Smooth muscle cell (in vitro differentiated cells): ENCODE results near the gene HIVEP3. TPM values are rescaled to one million over a fixed set of nuclear protein-coding genes. Genes with fewer than 3 reads are reported as not detected.
A peak's percentile ranks its signal among the peaks of the same experiment; 100 is the strongest.

Source experiments
- DNase-seq: peaks from one replicate; lab custom pipeline; 2025; ENCODE audit not compliant: unreplicated experiment; lab: John Stamatoyannopoulos, UW
- H2AFZ ChIP-seq: fragments of 200-600 bp; sonication (generic); 2 replicates; pipeline ENCODE4 v1.6.0; 2016; ENCODE audit warnings: antibody characterized with exemption, low read depth, mild to moderate bottlenecking
- H3F3A ChIP-seq: fragments of 200-600 bp; sonication (generic); 2 replicates; pipeline ENCODE4 v1.6.0; 2017; ENCODE audit warnings: antibody characterized with exemption, low read depth
- H3K27ac ChIP-seq: fragments of 200-600 bp; sonication (generic); 2 replicates; pipeline ENCODE4 v1.5.1; 2016; ENCODE audit warnings: low read depth, mild to moderate bottlenecking
- H3K27me3 ChIP-seq: fragments of 200-600 bp; sonication (generic); 2 replicates; pipeline ENCODE4 v1.6.1; 2016; ENCODE audit warnings: low read depth, mild to moderate bottlenecking
- H3K36me3 ChIP-seq: fragments of 200-600 bp; sonication (generic); 2 replicates; pipeline ENCODE4 v1.5.1; 2016; ENCODE audit warnings: low read depth
- H3K4me1 ChIP-seq: fragments of 200-600 bp; sonication (generic); 2 replicates; pipeline ENCODE4 v1.5.1; 2016; ENCODE audit warnings: low read depth
- H3K4me2 ChIP-seq: fragments of 200-600 bp; sonication (generic); 2 replicates; pipeline ENCODE4 v1.6.0; 2016; ENCODE audit warnings: mild to moderate bottlenecking
- H3K4me3 ChIP-seq: fragments of 200-600 bp; sonication (generic); 2 replicates; pipeline ENCODE4 v1.5.1; 2016; ENCODE audit warnings: mild to moderate bottlenecking
- H3K79me2 ChIP-seq: fragments of 200-600 bp; sonication (generic); 2 replicates; pipeline ENCODE4 v1.6.0; 2016; ENCODE audit warnings: low read depth, mild to moderate bottlenecking
- H3K9ac ChIP-seq: fragments of 200-600 bp; sonication (generic); 2 replicates; pipeline ENCODE4 v1.6.0; 2016; ENCODE audit warnings: low read depth
- H3K9me3 ChIP-seq: fragments of 200-600 bp; sonication (generic); replicated peaks from 2 replicates; pipeline ENCODE4 v1.5.1; 2016; ENCODE audit warnings: low read depth
- H4K20me1 ChIP-seq: fragments of 200-600 bp; sonication (generic); 2 replicates; pipeline ENCODE4 v1.6.0; 2016; ENCODE audit warnings: low read depth
- CTCF ChIP-seq: fragments of 200-600 bp; sonication (generic); IDR thresholded peaks from 2 replicates; pipeline ENCODE4 v1.5.1; 2017; ENCODE audit warnings: borderline replicate concordance, mild to moderate bottlenecking, antibody characterized with exemption; ENCODE audit not compliant: insufficient read depth, poor library complexity, severe bottlenecking
- WGBS: methylation state at CpG from one replicate; pipeline ENCODE4 v1.1.7; 2016; ENCODE audit warnings: low lambda C conversion rate; 5-methylcytosine and 5-hydroxymethylcytosine counted together
- polyA plus RNA-seq: library from polyadenylated mRNA; unstranded; fragments of >200 nt; fragmentation: Nextera tagmentation; extraction: Ambion mirVana; gene quantifications from 2 replicates; pipeline ENCODE4 v1.2.1, GENCODE V29; 2016
- total RNA-seq: library from RNA; depleted of rRNA; stranded (reverse); fragments of >200 nt; gene quantifications from 2 replicates; pipeline ENCODE4 v1.2.3, GENCODE V29; 2014

Gene HIVEP3
- total and polyA plus RNA-seq, 2 experiments from 2014 or later, result 2.1 to 6.4 TPM

DNA sequence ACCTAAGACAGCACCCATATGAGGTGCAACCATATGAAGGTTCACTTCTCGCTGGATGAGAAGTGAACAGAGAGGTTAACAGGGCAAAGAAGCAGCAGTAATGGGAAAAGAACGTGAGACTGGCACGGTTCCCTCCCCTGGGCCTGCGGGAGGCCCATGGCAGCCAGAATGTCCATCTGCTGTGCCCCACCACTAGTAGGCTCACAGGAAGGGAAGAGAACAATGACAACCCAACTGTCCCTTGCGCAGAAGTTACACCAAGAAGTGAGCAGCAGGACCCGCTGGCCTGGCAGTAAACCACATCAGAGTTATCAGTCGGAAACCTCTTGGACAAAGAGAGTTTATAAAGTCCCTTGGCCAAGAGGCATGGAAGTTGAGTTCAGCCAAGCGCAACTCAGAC is 11.3 kb downstream of the HIVEP3 start:
- H3K4me3 ChIP-seq, result no peak overlapping the region
- H3K9ac ChIP-seq, result no peak overlapping the region
- H3K36me3 ChIP-seq, result no peaks in the 10 kb centered on the region
- no peak overlapping the region for H3K27ac ChIP-seq
- H2AFZ ChIP-seq, result no peak overlapping the region
- H3K9me3 ChIP-seq, result no peaks in the 10 kb centered on the region
- 98% methylated on average over 8 of the region's 8 CpGs for WGBS
- no peaks in the 10 kb centered on the region for H3K27me3 ChIP-seq
- DNase-seq, result no peak
- no peak for TF ChIP-seq CTCF
- no peaks in the 10 kb centered on the region for H3K79me2 ChIP-seq
- H3F3A ChIP-seq, result no peaks in the 10 kb centered on the region
- no peaks in the 10 kb centered on the region for H4K20me1 ChIP-seq
- H3K4me2 ChIP-seq, result no peak overlapping the region
- H3K4me1 ChIP-seq, result peaks cover 2% of the 10 kb centered on the region

GRCh38 chr1:41906943-41907342 is 11.8 kb downstream of the HIVEP3 start:
- 89% methylated on average over 2 of the region's 2 CpGs for WGBS
- H3K4me2 ChIP-seq, result no peak overlapping the region
- H3K4me3 ChIP-seq, result no peak overlapping the region
- no peak for TF ChIP-seq CTCF
- no peak overlapping the region for H3K27ac ChIP-seq
- H3K4me1 ChIP-seq, result peaks cover 4% of the 10 kb centered on the region
- no peaks in the 10 kb centered on the region for H3K9me3 ChIP-seq
- H3K9ac ChIP-seq, result no peak overlapping the region
- H3K27me3 ChIP-seq, result no peaks in the 10 kb centered on the region
- no peaks in the 10 kb centered on the region for H3K36me3 ChIP-seq
- H2AFZ ChIP-seq, result no peak overlapping the region
- no peaks in the 10 kb centered on the region for H4K20me1 ChIP-seq
- H3K79me2 ChIP-seq, result no peaks in the 10 kb centered on the region
- H3F3A ChIP-seq, result no peaks in the 10 kb centered on the region
- DNase-seq, result no peak

DNA sequence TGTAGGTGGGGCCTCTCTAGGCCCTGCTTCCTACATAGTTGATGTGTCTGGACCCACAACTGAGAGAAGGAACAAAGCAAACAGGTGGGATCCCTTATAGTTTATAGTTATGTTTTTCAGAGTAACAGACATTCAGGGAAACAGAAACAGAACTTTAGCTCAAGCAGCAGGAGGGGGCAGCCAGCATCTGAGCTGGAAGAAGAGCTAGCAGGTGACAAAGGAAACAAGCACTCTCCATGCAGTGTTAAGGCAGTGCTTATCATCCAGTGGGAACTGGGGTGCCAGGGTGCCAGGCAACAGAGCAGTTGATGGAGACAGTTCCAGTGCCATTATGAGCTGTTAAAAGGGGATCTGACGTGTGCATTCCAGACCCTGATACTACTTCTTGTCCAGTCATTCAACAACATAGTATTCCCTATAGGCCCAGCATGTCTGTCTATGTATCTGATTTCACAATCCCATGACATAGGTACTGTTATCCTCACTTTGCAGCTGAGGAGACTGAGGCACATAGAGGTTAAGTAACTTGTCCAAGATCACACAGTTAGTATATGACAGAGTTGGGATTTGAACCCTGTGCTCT is 13.5 kb downstream of the HIVEP3 start:
- Histone ChIP-seq H2AFZ (no peak overlapping the region), H3K36me3 (no peaks in the 10 kb centered on the region), H3K9ac (no peak overlapping the region), H3K4me1 (peaks cover 17% of the 10 kb centered on the region), H3K27ac (no peak overlapping the region), H3K4me2 (no peak overlapping the region), H3F3A (peaks cover 8% of the 10 kb centered on the region), H4K20me1 (no peaks in the 10 kb centered on the region), H3K79me2 (no peaks in the 10 kb centered on the region), H3K27me3 (no peaks in the 10 kb centered on the region), H3K9me3 (no peaks in the 10 kb centered on the region), H3K4me3 (no peak overlapping the region)
- TF ChIP-seq CTCF, result no peak
- no peak for DNase-seq
- 94% methylated on average over 1 of the region's 1 CpG for WGBS

DNA sequence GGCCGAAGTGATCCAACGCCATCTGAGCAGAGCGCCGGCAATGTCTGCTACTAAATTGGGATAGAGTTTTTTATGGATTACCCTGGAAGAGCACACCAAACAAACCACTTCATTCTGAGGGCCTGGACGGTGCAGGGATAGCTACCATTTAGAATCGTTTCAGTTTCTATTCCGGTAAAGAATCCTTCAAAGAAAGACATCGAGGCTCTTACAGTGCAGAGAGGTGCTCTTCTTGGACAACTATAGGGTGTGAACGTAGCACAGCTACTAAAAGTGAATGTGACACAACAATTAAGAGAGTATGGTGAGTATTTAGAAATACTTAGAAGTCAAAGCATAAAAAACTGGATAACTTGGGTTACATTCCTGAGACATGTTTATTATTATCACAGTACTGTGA is 16.1 kb downstream of the HIVEP3 start:
- WGBS, result 93% methylated on average over 9 of the region's 9 CpGs
- no peaks in the 10 kb centered on the region for H3K27me3 ChIP-seq
- no peaks in the 10 kb centered on the region for H3K79me2 ChIP-seq
- H3K9ac ChIP-seq, result no peak overlapping the region
- TF ChIP-seq CTCF, result no peak
- peak overlapping the region; percentile 37 for H3K4me2 ChIP-seq
- no peaks in the 10 kb centered on the region for H4K20me1 ChIP-seq
- peak overlapping the region; percentile 91 for H3K27ac ChIP-seq
- H3K9me3 ChIP-seq, result no peaks in the 10 kb centered on the region
- no peak for DNase-seq
- no peak overlapping the region for H2AFZ ChIP-seq
- no peak overlapping the region for H3K4me3 ChIP-seq
- H3F3A ChIP-seq, result peaks cover 8% of the 10 kb centered on the region
- no peaks in the 10 kb centered on the region for H3K36me3 ChIP-seq
- H3K4me1 ChIP-seq, result peaks cover 17% of the 10 kb centered on the region
